Measurements from ENCODE around the gene WFIKKN2.

Gene WFIKKN2

GRCh38 chr17:50808888-50809287 lies 26.5 kb upstream of the WFIKKN2 start:
- DNase-seq = no peak

- no peak for DNase-seq
These were observed 21.8 kb upstream of the WFIKKN2 start for GRCh38 chr17:50813583-50813982.

- no peak for DNase-seq
These were observed 20.0 kb upstream of the WFIKKN2 start for GRCh38 chr17:50815400-50815799.

DNA sequence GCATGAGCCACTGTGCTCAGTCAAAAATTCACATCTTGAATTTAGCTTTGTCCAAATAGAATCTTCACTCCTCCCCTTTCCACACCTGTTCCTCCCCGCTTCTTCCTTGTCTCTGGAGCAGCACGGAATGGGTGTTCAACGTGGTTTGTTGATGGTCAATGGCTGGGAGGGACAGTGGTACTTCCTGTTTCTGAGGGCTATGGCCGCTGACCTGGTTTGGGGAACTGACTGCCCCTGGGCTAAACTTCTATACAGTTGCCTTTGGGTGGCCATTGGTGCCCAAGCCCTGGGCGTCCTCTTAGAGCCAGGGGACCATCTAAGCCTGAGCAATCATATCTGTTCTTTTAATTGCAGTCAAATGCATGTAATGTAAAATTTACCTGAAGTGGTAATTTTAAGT lies 19.1 kb upstream of the WFIKKN2 start:
- no peak for DNase-seq

- DNase-seq = no peak
These were observed 18.3 kb upstream of the WFIKKN2 start for GRCh38 chr17:50816771-50817751.

DNA sequence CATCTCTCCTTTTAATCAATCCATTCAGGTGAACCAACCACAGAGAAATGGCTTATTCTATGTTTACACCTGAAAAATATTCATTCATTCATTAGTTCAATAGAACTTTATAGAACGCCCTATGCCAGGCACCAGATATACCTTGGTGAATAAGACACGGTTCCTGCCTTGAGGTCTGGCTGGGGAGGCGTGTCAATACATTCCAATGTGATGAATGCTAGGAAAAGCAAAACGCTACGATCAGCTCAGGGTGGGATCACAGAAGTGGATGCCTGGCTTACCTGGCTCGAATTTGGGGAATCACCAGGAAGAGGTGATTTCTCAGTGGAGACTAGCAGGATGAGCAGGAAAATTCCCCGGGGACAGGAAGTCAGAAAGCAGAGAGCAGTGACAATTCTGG lies 17.5 kb upstream of the WFIKKN2 start:
- DNase-seq = no peak

DNA sequence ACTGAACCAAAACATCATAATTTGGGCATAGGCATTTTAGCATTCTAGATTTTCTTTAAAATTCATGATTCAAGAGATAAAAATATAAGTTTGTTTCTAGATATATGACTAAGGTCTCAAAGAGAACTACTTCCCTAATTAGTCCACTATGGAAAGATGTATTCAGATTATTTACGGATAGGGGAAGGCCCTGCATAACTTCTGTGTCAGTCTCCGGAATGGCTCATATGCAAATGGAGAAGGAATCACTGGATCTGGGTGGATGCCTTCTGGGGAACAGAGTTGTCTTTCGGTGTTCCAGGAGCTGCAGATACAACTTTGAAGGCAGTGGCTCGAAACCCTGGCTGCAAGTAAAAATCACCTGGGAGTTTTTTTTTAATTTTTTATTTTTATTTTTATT lies 17.1 kb upstream of the WFIKKN2 start:
- no peak for DNase-seq

- no peak for DNase-seq
These were observed 16.3 kb upstream of the WFIKKN2 start for GRCh38 chr17:50818921-50819657.

DNA sequence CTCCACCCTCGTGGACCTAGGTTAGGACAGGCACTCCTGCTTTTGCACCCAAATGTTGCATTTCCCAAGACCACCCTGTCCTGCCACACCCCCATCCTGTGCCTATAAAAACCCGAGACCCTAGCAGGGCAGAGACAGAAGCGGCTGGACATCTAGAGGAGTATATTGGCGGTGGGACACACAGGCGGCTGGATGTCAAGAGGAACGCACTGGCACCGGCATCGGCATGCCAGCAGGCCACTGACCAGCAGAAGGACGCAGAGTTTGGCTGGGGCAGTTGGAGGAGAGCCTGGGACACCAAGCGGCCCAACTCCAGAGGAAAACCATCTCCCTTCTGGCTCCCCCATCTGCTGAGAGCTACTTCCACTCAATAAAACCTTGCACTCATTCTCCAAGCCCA lies 14.7 kb upstream of the WFIKKN2 start:
- DNase-seq = no peak

DNA sequence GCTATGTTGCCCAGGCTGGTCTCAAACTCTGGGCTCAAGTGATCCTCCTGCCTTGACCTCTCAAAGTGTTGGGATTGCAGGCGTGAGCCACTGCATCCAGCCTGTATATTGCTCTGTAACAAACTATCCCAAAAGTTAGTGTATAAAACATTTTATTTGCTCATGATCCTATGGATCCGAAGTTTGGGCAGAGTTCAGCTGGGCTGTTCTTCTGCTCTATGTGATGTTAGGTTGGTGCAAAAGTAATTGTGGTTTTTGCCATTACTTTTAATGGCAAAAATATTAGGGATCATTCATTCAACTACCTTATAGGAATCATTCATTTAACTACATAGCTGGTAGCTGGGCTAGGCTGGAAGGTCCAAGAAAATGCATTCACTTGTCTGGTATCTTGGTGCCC lies 12.8 kb upstream of the WFIKKN2 start:
- no peak for DNase-seq

DNA sequence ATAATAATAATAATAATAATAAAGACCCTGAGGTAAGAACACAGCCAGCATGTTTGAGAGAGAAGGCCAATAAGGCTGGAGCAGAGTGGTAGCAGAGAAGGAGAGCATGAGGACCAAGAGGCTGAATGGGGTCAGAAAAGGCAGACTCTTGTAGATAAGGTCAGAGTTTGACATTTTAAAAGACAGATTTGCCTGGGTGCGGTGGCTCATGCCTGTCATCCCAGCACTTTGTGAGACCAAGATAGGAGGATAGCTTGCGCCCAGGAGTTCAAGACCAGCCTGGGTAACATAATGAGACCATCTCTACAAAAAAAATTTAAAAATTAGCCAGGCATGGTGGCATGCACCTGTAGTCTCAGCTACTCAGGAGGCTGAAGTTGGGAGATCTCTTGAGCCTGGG lies 11.0 kb upstream of the WFIKKN2 start:
- DNase-seq = no peak

- DNase-seq = no peak
These were observed 10.2 kb upstream of the WFIKKN2 start for GRCh38 chr17:50825188-50825587.

DNA sequence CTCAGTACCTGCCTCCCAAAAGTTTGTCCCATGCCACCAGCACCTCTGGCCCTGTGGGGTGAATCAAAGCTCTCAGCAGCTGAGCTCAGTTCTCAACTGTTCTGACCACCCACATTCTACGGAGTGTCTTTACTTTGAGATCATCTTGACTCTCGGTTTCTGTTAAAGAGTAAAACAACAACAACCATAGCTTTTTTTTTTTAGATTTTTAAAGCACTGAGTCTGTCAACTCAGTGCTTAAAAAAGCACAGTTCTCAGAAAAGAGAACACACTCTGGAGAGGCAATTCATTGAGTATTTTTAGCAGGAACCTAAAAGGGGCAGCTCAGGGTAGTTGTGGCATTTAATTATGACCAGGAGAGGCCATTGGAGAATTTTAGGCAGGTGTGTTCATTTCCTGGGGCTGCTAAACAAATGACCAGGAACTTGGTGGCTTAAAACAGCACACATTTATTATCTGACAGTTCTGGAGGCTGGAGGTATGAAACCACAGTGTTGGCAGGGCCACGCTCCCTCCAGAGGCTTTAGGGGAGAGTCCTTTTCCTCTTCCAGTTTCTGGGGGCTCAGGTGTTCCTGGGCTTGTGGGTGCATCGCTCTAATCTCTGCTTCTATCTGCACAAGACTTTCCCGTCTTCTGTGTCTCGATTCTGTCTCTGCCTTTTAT lies 6.7 kb upstream of the WFIKKN2 start:
- no peak for DNase-seq

DNA sequence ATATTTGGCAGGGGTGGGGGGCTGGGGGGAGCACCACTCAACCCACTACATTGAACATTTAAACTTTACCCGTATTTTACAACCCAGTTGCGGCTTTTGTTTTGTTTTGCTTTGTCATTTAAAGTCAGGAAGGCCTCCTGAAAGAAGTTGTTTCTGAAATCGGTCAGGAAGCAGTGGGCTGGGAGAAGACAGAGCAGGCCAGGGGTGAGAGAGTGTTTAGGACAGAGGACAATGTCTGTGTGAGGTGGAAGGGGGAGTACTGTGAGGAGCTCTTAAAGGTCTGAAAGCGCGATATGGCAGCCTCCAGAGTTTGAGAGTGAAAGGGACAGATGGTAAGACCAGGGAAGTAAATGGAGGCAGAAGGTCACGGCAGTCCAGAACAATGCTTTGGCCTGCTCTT lies 6.1 kb upstream of the WFIKKN2 start:
- DNase-seq = no peak

DNA sequence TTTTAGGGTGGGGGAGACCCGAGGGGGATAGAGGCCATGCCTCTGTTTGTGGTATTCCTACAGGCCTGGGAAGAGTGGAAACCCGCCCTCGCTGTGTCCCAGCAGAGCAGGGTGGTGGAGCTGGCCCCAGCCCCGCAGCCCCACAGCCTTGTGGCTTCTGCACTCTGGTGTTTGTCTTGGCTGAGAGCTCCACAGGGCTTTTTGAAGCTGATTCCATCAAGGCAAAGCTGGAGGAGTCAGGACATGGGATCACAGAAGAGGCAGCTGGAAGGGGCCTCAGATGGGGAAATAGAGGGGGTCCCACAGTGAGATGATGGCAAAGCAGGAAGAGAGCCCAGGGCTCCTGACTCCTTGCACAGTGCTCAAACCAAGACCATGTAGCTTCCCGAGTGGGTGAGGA lies 5.0 kb upstream of the WFIKKN2 start:
- no peak for DNase-seq

DNA sequence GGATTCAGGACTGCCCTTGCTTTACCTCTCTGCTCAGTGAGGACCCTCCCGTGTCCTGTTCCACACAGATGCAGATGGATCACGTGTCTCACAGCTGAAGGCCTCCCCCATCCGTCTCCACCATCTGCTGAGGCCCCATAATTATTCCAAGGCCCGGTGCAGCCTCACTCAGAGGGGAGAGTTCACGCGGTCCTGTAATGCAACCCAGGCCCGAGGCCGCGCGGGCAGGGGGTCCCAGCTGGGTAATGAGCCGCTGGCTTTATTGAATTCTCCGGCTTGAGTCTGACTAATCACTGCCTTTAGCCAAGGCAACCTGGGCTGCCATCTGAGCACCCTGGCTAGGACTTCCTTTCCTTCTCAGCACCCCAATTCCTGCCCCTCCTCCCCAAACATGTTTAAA lies 4.4 kb upstream of the WFIKKN2 start:
- no peak for DNase-seq

- DNase-seq = no peak
These were observed 3.9 kb upstream of the WFIKKN2 start for GRCh38 chr17:50831471-50831928.

DNA sequence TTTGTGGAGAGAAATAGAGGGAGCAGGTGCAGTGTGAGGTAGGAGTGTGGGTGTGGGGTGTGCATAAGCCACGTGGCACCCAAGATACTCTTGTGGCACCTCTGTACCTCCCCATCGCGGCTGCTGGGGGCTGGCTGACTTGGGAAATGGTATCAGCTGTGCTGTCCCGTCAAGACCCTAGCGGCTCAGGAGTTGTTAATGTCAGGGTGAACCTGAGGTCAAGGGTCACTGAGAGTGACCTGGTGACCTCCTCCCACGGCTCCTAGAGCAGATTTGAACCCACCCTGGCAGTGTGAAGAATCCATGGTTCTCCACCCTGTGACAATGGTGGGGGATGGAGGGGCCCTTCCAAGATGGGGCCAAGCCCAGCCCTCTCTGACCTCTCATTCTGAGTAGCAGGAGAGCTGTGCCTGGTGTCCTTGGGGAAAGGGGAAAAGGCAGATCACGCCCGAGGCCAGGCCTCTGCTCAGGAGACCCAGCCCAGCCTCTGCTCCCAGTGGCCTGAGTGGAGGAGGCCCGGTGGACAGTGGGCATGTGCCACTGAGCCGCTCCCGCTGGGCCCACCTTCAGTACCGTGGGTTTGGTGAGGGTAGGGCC lies 3.0 kb upstream of the WFIKKN2 start:
- no peak for DNase-seq

GRCh38 chr17:50832864-50833381 lies 2.5 kb upstream of the WFIKKN2 start:
- DNase-seq = no peak

GRCh38 chr17:50833510-50834428 lies 1.6 kb upstream of the WFIKKN2 start:
- no peak for DNase-seq

- no peak for DNase-seq
These were observed 721 bp upstream of the WFIKKN2 start for GRCh38 chr17:50834429-50835300.
